GM12878 (cell line): ENCODE data around the gene UMOD.

Source experiments
- BCLAF1 ChIP-seq: fragments of 450-650 bp; IDR thresholded peaks from 2 replicates; pipeline ENCODE4 v1.6.1; 2017; ENCODE audit warnings: antibody characterized with exemption, mild to moderate bottlenecking, moderate library complexity
- BRCA1 ChIP-seq: IDR thresholded peaks from 2 replicates; pipeline ENCODE4 v1.6.1; 2011; ENCODE audit warnings: low read depth, low read length, improper control_type of control experiment
- CTCF ChIP-seq, 3 experiments: IDR thresholded peaks in 2 of 3; conservative IDR thresholded peaks in 1 of 3; 2 replicates each; pipeline ENCODE4 v1.5.1; 2011; ENCODE audit warnings: low read depth in 3 of 3, low read length in 3 of 3, mild to moderate bottlenecking in 3 of 3, control low read depth in 2 of 3, moderate library complexity in 2 of 3, inconsistent platforms in 1 of 3, mixed read lengths in 1 of 3; ENCODE audit not compliant: control insufficient read depth in 2 of 3, insufficient read depth in 1 of 3; ENCODE audit errors: extremely low read depth in 1 of 3
- ETV6 ChIP-seq, 2 experiments: fragments of 450-650 bp in 1 of 2; IDR thresholded peaks in 1 of 2; conservative IDR thresholded peaks in 1 of 2; 2 replicates each; pipeline ENCODE4 v1.6.1; 2014; ENCODE audit warnings: antibody characterized with exemption in 1 of 2, borderline replicate concordance in 1 of 2, low read depth in 1 of 2, mild to moderate bottlenecking in 1 of 2, moderate library complexity in 1 of 2
- KDM1A ChIP-seq: fragments of 200-600 bp; sonication (generic); IDR thresholded peaks from 2 replicates; pipeline ENCODE4 v1.6.1; 2016; ENCODE audit warnings: borderline replicate concordance
- MAX ChIP-seq: IDR thresholded peaks from 2 replicates; pipeline ENCODE4 v1.6.1; 2012; ENCODE audit warnings: low read depth, low read length, improper control_type of control experiment
- PAX8 ChIP-seq: fragments of 450-650 bp; IDR thresholded peaks from 2 replicates; pipeline ENCODE4 v1.6.1; 2017; ENCODE audit warnings: mild to moderate bottlenecking, moderate library complexity
- ZBTB33 ChIP-seq: fragments of 450-650 bp; IDR thresholded peaks from 2 replicates; pipeline ENCODE4 v1.6.1; 2017; ENCODE audit warnings: mild to moderate bottlenecking

GRCh38 chr16:20308801-20309590 lies 43.5 kb downstream of the UMOD start:
- TF ChIP-seq ETV6 (conservative IDR thresholded peaks at IDR 0.05 in 1 of 2, IDR thresholded peaks at IDR 0.05 in 1 of 2; ENCODE audit: borderline replicate concordance in 1 of 2, low read depth in 1 of 2) = no peak
- TF ChIP-seq MAX = no peak
- no peak for TF ChIP-seq ZBTB33
- no peak for TF ChIP-seq PAX8
- no peak for TF ChIP-seq KDM1A
- TF ChIP-seq CTCF (IDR thresholded peaks at IDR 0.05 in 2 of 3, conservative IDR thresholded peaks at IDR 0.05 in 1 of 3; ENCODE audit: control insufficient read depth in 2 of 3, extremely low read depth in 1 of 3, insufficient read depth in 1 of 3, low read depth in 3 of 3, low read length in 3 of 3) = no peak
- TF ChIP-seq BRCA1 = no peak
- no peak for TF ChIP-seq BCLAF1
